ENCODE results near the gene STK16. TPM values are rescaled to one million over a fixed set of nuclear protein-coding genes. Genes with fewer than 3 reads are reported as not detected.

STK16 gene
- total and polyA plus RNA-seq, 2 of the 4 experiments (the other 2 are of a cell fraction) = 44.4 to 50.1 TPM

- H2AFZ ChIP-seq (replicated peaks; ENCODE audit: low read length, poor library complexity) = no peak overlapping the region
- no peak overlapping the region for H4K8ac ChIP-seq (ENCODE audit: low read depth in 2 of 2, low read length in 2 of 2)
- in situ Hi-C loops (cut with MboI; ENCODE audit: low sequenced_read_pairs) = no loop called here
- no peak overlapping the region for H3K4me3 ChIP-seq (ENCODE audit: insufficient read depth, low read depth, low read length)
- peak overlapping the region; percentile 56; the same call in 1 of the 2 replicates for H2AK5ac ChIP-seq (ENCODE audit: low read depth, low read length)
- POLR2A ChIA-PET (ENCODE audit: unreplicated experiment) = no interaction called here
- ATAC-seq (ENCODE audit: low read depth) (no peak), DNase-seq (no peak)
- peaks cover 2% of the 10 kb centered on the region; the same call in 1 of the 2 replicates for H4K20me1 ChIP-seq (ENCODE audit: insufficient read depth, low read length)
- no peak overlapping the region for H4K5ac ChIP-seq (ENCODE audit: low read depth, low read length)
- no CpG with 5 or more reads among the region's 4 CpGs for WGBS, 2 experiments (ENCODE audit: extremely low coverage in 2 of 2, insufficient read length in 1 of 2)
- no peak overlapping the region for H3K9ac ChIP-seq (ENCODE audit: low read depth, low read length)
- no peaks in the 10 kb centered on the region for H3K27me3 ChIP-seq (ENCODE audit: control insufficient read depth, insufficient read depth, low read length)
- CTCF ChIA-PET = interaction anchor here (2.8 kb wide), 1 partner anchor 14 kb away, joined by 11 read pairs; no protein-coding TSS in a partner anchor
- H3K4me1 ChIP-seq (ENCODE audit: control insufficient read depth, insufficient read depth, low read length) = peaks cover 12% of the 10 kb centered on the region
- H2BK15ac ChIP-seq (ENCODE audit: low read depth, low read length) = no peak overlapping the region
- H2AK9ac ChIP-seq (replicated peaks; ENCODE audit: low read depth, low read length, poor library complexity) = peak overlapping the region; percentile 52
- dilution Hi-C loops (cut with HindIII; ENCODE audit: low sequenced_read_pairs, unreplicated experiment) = no loop called here
- no peaks in the 10 kb centered on the region for H3K9me3 ChIP-seq (ENCODE audit: control insufficient read depth, insufficient read depth, low read length)
- no peak overlapping the region; the same call in 1 of the 2 replicates for H4K91ac ChIP-seq (ENCODE audit: insufficient read depth, low read depth, low read length)
- no peak overlapping the region for H3K18ac ChIP-seq (ENCODE audit: low read depth, low read length)
- BruUV-seq (replicated peaks) = TSS peak; percentile 45
- H3K23ac ChIP-seq (ENCODE audit: low read depth, low read length) = 0 out of 2 replicates have a peak overlapping the region, but pooled peaks have one; percentile 58
- no peak overlapping the region for H3K27ac ChIP-seq (ENCODE audit: insufficient read depth, low read length)
- no peak overlapping the region for H2BK20ac ChIP-seq (ENCODE audit: low read depth, low read length)
- H3K36me3 ChIP-seq (ENCODE audit: control insufficient read depth, insufficient read depth, low read length) = peaks cover 48% of the 10 kb centered on the region
- H3K79me1 ChIP-seq (ENCODE audit: low read depth in 1 of 2, low read length in 2 of 2) = peaks cover 16 to 30% of the 10 kb centered on the region in 2 experiments
- TF ChIP-seq RFX5 (IDR thresholded peaks at IDR 0.05; ENCODE audit: low read depth, low read length) = no peak
- no peak for TF ChIP-seq USF2 (IDR thresholded peaks at IDR 0.05; ENCODE audit: low read depth, low read length)
- TF ChIP-seq RCOR1 (IDR thresholded peaks at IDR 0.05; ENCODE audit: insufficient replicate concordance, low read length) = no peak
- no peak for TF ChIP-seq FOS (IDR thresholded peaks at IDR 0.05; ENCODE audit: low read depth, low read length)
- no peak for TF ChIP-seq MAFK (IDR thresholded peaks at IDR 0.05; ENCODE audit: low read depth, low read length)
- TF ChIP-seq POLR2A (IDR thresholded peaks at IDR 0.05; ENCODE audit: low read depth, low read length) = no peak
- no peak for TF ChIP-seq SMC3 (IDR thresholded peaks at IDR 0.05; ENCODE audit: low read depth, low read length)
- no peak for TF ChIP-seq ELK1 (IDR thresholded peaks at IDR 0.05; ENCODE audit: borderline replicate concordance, low read depth, low read length)
- no peak for TF ChIP-seq BHLHE40 (IDR thresholded peaks at IDR 0.05; ENCODE audit: low read depth, low read length)
- no peak for TF ChIP-seq CHD1 (IDR thresholded peaks at IDR 0.05; ENCODE audit: low read depth, low read length)
- no peak for TF ChIP-seq RAD21 (IDR thresholded peaks at IDR 0.05; ENCODE audit: low read length)
- no peak for TF ChIP-seq CEBPB (IDR thresholded peaks at IDR 0.05; ENCODE audit: low read depth, low read length)
- TF ChIP-seq CTCF (conservative IDR thresholded peaks at IDR 0.05; ENCODE audit: low read depth, low read length) = no peak
- TF ChIP-seq MXI1 (IDR thresholded peaks at IDR 0.05; ENCODE audit: borderline replicate concordance, low read depth, low read length) = no peak
- TF ChIP-seq MAZ (IDR thresholded peaks at IDR 0.05; ENCODE audit: borderline replicate concordance, low read depth, low read length) = no peak
- TF ChIP-seq NFE2L2 (IDR thresholded peaks at IDR 0.05; ENCODE audit: low read depth, low read length) = no peak
- peaks cover 8% of the 10 kb centered on the region for H3K9me1 ChIP-seq (ENCODE audit: insufficient read depth, low read length)
- no peak overlapping the region for H3K14ac ChIP-seq (replicated peaks; ENCODE audit: low read depth, low read length)
- no peak overlapping the region; the same call in 1 of the 2 replicates for H3K4me2 ChIP-seq (ENCODE audit: low read depth, low read length)
- no peak overlapping the region for H2BK120ac ChIP-seq (ENCODE audit: low read depth, low read length)
- H3K56ac ChIP-seq (ENCODE audit: extremely low read depth, insufficient read depth, low read length) = no peak overlapping the region
- H2BK5ac ChIP-seq (ENCODE audit: low read depth, low read length, poor library complexity, severe bottlenecking) = no peak overlapping the region
- intact Hi-C loops (cut with micrococcal nuclease) = no loop called here
- H3K4ac ChIP-seq (ENCODE audit: low read depth, low read length) = 0 out of 2 replicates have a peak overlapping the region, but pooled peaks have one; percentile 8
Measured at GRCh38 chr2:219280651-219281050, 35.4 kb downstream of the STK16 start.

Data from IMR-90 (cell line).